Measurements from ENCODE around the gene ERO1A. TPM values are rescaled to one million over a fixed set of nuclear protein-coding genes. Genes with fewer than 3 reads are reported as not detected.

Gene ERO1A
- total RNA-seq, 4 donors from 2014 or later: 172 to 1,512 (median 404) TPM

- DNase-seq: no peak
- Histone ChIP-seq H3K27me3 (no peaks in the 10 kb centered on the region), H3K36me3 (no peaks in the 10 kb centered on the region), H3K9me3 (no peaks in the 10 kb centered on the region), H3K4me1 (no peaks in the 10 kb centered on the region), H3K4me3 (no peak overlapping the region), H3K27ac (no peak overlapping the region)
- TF ChIP-seq CTCF (IDR thresholded peaks at IDR 0.05): no peak
- no peak for TF ChIP-seq POLR2A (IDR thresholded peaks at IDR 0.05)
- whole genome bisulfite sequencing, 2 donors: 92 to 95% methylated on average over 3 of the region's 3 CpGs
- intact Hi-C loops (cut with DNase I): no loop called here
Measured at GRCh38 chr14:52618602-52619001, 76.8 kb downstream of the ERO1A start.

GRCh38 chr14:52610187-52610586 is 85.2 kb downstream of the ERO1A start:
- Histone ChIP-seq H3K9me3 (no peaks in the 10 kb centered on the region), H3K4me1 (no peaks in the 10 kb centered on the region), H3K36me3 (no peaks in the 10 kb centered on the region), H3K4me3 (no peak overlapping the region), H3K27ac (no peak overlapping the region), H3K27me3 (no peaks in the 10 kb centered on the region)
- 93 to 95% methylated on average over 2 of the region's 2 CpGs for WGBS, 2 donors
- no peak for DNase-seq
- intact Hi-C loops (cut with DNase I): no loop called here
- TF ChIP-seq POLR2A (IDR thresholded peaks at IDR 0.05) (no peak), CTCF (IDR thresholded peaks at IDR 0.05) (no peak)

GRCh38 chr14:52609445-52610044 is 85.8 kb downstream of the ERO1A start:
- TF ChIP-seq POLR2A (IDR thresholded peaks at IDR 0.05) (no peak), CTCF (IDR thresholded peaks at IDR 0.05) (no peak)
- Histone ChIP-seq H3K4me3 (no peak overlapping the region), H3K36me3 (no peaks in the 10 kb centered on the region), H3K4me1 (no peaks in the 10 kb centered on the region), H3K9me3 (peaks cover 0 to under 1% (median 0%) of the 10 kb centered on the region in 3 donors), H3K27me3 (no peaks in the 10 kb centered on the region), H3K27ac (no peak overlapping the region)
- intact Hi-C loops (cut with DNase I): no loop called here
- no peak for DNase-seq
- 82 to 90% methylated on average over 4 of the region's 5 CpGs for WGBS, 2 donors

- H3K9me3 ChIP-seq: peaks cover 0 to 3% (median 0%) of the 10 kb centered on the region in 3 donors
- H3K36me3 ChIP-seq: no peaks in the 10 kb centered on the region
- H3K4me3 ChIP-seq: no peak overlapping the region
- H3K27me3 ChIP-seq: no peaks in the 10 kb centered on the region
- no peaks in the 10 kb centered on the region for H3K4me1 ChIP-seq
- WGBS, 2 donors: 50 to 70% methylated on average over 1 of the region's 1 CpG
- intact Hi-C loops (cut with DNase I): no loop called here
- TF ChIP-seq CTCF (IDR thresholded peaks at IDR 0.05) (no peak), POLR2A (IDR thresholded peaks at IDR 0.05) (no peak)
- DNase-seq: no peak
- no peak overlapping the region for H3K27ac ChIP-seq
Measured at GRCh38 chr14:52607061-52607460, 88.3 kb downstream of the ERO1A start.

- Histone ChIP-seq H3K4me1 (no peaks in the 10 kb centered on the region), H3K27me3 (no peaks in the 10 kb centered on the region), H3K27ac (no peak overlapping the region), H3K36me3 (no peaks in the 10 kb centered on the region), H3K4me3 (no peak overlapping the region), H3K9me3 (peaks cover 0 to 3% (median 0%) of the 10 kb centered on the region in 3 donors)
- no peak for DNase-seq
- no peak for TF ChIP-seq POLR2A (IDR thresholded peaks at IDR 0.05)
- no peak for TF ChIP-seq CTCF (IDR thresholded peaks at IDR 0.05)
- intact Hi-C loops (cut with DNase I): no loop called here
- 68 to 84% methylated on average over 1 of the region's 1 CpG for WGBS, 2 donors
Measured at GRCh38 chr14:52602131-52602530, 93.2 kb downstream of the ERO1A start.

All from esophagus squamous epithelium (tissue), 5 donors.